Osteoblast (primary cell): ENCODE data around the gene SDR42E2. TPM values are rescaled to one million over a fixed set of nuclear protein-coding genes. Genes with fewer than 3 reads are reported as not detected.
"Not testable (repeated sequence)": the region's sequence is repeated elsewhere in the genome, so short reads cannot be mapped to it uniquely, and the experiment has no call there.

Experiments
- DNase-seq: peaks from one replicate; pipeline ENCODE4 v3.0.0; 2011; ENCODE audit warnings: low spot score, mixed read lengths; ENCODE audit not compliant: insufficient read length; ENCODE audit errors: missing footprints
- H2AFZ ChIP-seq: 2 replicates; pipeline ENCODE4 v1.6.0; 2011; ENCODE audit warnings: mild to moderate bottlenecking, low read length
- H3K27ac ChIP-seq: 2 replicates; pipeline ENCODE4 v1.5.1; 2011; ENCODE audit warnings: mild to moderate bottlenecking, low read depth, low read length, moderate library complexity
- H3K27me3 ChIP-seq: 2 replicates; pipeline ENCODE4 v1.6.0; 2012; ENCODE audit warnings: mild to moderate bottlenecking, control low read depth, inconsistent platforms, low read length, moderate library complexity; ENCODE audit not compliant: insufficient read depth
- H3K36me3 ChIP-seq: 2 replicates; pipeline ENCODE4 v1.5.1; 2011; ENCODE audit warnings: mild to moderate bottlenecking, low read length, control low read depth, moderate library complexity; ENCODE audit not compliant: insufficient read depth
- H3K4me1 ChIP-seq: 2 replicates; pipeline ENCODE4 v1.5.1; 2011; ENCODE audit warnings: mild to moderate bottlenecking, low read length, control low read depth, moderate library complexity; ENCODE audit not compliant: insufficient read depth
- H3K4me2 ChIP-seq: 2 replicates; pipeline ENCODE4 v1.6.0; 2011; ENCODE audit warnings: mild to moderate bottlenecking, low read length; ENCODE audit not compliant: insufficient read depth
- H3K4me3 ChIP-seq: fragments of 200-600 bp; sonication (generic); 3 replicates; pipeline ENCODE4 v1.5.1; 2012; ENCODE audit warnings: mild to moderate bottlenecking, low read length, inconsistent platforms; ENCODE audit not compliant: insufficient read depth
- H3K79me2 ChIP-seq: 2 replicates; pipeline ENCODE4 v1.6.0; 2012; ENCODE audit warnings: mild to moderate bottlenecking, low read length, control low read depth, inconsistent platforms; ENCODE audit not compliant: insufficient read depth
- H3K9me3 ChIP-seq: 2 replicates; pipeline ENCODE4 v1.5.1; 2011; ENCODE audit warnings: low read depth, low read length, control low read depth
- H4K20me1 ChIP-seq: 2 replicates; pipeline ENCODE4 v1.6.0; 2012; ENCODE audit warnings: mild to moderate bottlenecking, low read length, control low read depth; ENCODE audit not compliant: insufficient read depth
- total RNA-seq: library from RNA; depleted of rRNA; stranded (reverse); fragments of >200 nt; gene quantifications from 2 replicates; pipeline ENCODE4 v1.2.3, GENCODE V29; 2012
- TF ChIP-seq, protein P1 (sequence below): IDR thresholded peaks from 2 replicates; pipeline ENCODE4 v1.5.1; 2011; ENCODE audit warnings: mild to moderate bottlenecking, low read depth, low read length, moderate library complexity; ENCODE audit errors: extremely low read depth

Gene SDR42E2
- total RNA-seq, 1 donor, result not detected

DNA sequence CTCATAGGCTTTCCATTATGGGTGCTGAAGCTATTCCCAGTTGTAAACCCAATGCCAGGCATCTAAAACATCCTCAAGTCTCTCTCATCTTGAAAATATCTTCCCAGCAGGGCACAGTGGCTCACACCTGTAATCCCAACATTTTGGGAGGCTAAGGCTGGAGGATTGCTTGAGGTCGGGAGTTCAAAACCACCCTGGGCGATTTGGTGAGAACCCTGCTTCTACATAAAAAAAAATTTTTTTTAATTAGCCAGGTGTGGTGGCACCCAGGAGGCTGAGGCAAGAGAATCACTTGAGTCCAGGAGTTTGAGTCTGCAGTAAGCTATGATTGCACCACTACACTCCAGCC lies 30.7 kb downstream of the SDR42E2 start:
- H3K79me2 ChIP-seq, result no peaks in the 10 kb centered on the region
- H3K4me1 ChIP-seq, result peaks cover 30% of the 10 kb centered on the region
- H3K27ac ChIP-seq, result peak overlapping the region; percentile 94
- no peaks in the 10 kb centered on the region for H3K36me3 ChIP-seq
- DNase-seq, result no peak
- H3K4me3 ChIP-seq, result peak overlapping the region; percentile 72
- H2AFZ ChIP-seq, result peak overlapping the region; percentile 71
- TF ChIP-seq, protein P1, sequence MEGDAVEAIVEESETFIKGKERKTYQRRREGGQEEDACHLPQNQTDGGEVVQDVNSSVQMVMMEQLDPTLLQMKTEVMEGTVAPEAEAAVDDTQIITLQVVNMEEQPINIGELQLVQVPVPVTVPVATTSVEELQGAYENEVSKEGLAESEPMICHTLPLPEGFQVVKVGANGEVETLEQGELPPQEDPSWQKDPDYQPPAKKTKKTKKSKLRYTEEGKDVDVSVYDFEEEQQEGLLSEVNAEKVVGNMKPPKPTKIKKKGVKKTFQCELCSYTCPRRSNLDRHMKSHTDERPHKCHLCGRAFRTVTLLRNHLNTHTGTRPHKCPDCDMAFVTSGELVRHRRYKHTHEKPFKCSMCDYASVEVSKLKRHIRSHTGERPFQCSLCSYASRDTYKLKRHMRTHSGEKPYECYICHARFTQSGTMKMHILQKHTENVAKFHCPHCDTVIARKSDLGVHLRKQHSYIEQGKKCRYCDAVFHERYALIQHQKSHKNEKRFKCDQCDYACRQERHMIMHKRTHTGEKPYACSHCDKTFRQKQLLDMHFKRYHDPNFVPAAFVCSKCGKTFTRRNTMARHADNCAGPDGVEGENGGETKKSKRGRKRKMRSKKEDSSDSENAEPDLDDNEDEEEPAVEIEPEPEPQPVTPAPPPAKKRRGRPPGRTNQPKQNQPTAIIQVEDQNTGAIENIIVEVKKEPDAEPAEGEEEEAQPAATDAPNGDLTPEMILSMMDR, result no peak
- no peaks in the 10 kb centered on the region for H3K27me3 ChIP-seq
- H4K20me1 ChIP-seq, result no peaks in the 10 kb centered on the region
- H3K4me2 ChIP-seq, result peak overlapping the region; percentile 94
- no peaks in the 10 kb centered on the region for H3K9me3 ChIP-seq

DNA sequence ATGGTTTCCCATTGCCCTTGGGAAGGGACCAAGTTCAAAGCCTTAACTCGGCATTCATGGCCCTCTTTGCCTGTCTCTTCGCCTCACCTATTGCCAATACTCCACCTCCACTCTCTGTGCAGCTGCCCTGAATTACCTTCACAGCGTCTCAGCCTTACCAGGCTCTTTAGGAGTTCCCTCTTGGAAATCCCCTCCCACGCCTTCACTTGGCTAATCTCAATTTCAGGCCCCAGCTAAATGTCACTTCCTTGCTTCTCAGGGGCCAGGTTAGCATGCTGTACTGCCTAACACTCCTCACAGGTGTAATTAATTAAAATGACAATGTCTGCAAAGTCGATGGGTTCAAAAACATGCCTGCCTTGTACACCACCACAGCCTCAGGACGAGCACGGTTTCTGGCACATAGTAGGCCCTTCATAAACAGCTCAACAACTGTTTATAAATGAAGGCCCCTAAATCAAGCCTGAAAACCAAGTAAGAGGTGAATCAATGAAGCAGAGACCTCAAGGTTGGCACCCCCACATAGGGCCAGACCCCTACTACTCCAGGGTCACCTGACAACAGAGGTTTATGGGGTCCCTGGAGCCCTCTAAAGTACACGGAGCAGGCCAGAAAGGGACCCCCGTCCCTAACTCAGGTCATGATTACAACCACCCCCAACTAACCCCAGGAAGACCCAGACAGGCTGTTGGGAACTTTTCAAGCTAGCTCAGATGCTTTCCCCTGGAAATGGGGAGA lies 32.6 kb downstream of the SDR42E2 start:
- no peaks in the 10 kb centered on the region for H3K9me3 ChIP-seq
- peaks cover 32% of the 10 kb centered on the region for H3K4me1 ChIP-seq
- no peaks in the 10 kb centered on the region for H3K27me3 ChIP-seq
- H3K27ac ChIP-seq, result no peak overlapping the region
- no peaks in the 10 kb centered on the region for H4K20me1 ChIP-seq
- TF ChIP-seq, protein P1, result no peak
- no peaks in the 10 kb centered on the region for H3K36me3 ChIP-seq
- no peaks in the 10 kb centered on the region for H3K79me2 ChIP-seq
- no peak overlapping the region for H3K4me2 ChIP-seq
- no peak overlapping the region for H2AFZ ChIP-seq
- no peak overlapping the region for H3K4me3 ChIP-seq
- no peak for DNase-seq

- no peak for DNase-seq
- Histone ChIP-seq H3K79me2 (no peaks in the 10 kb centered on the region), H2AFZ (no peak overlapping the region), H3K27ac (no peak overlapping the region), H3K9me3 (no peaks in the 10 kb centered on the region), H3K4me1 (peaks cover 30% of the 10 kb centered on the region), H3K4me3 (no peak overlapping the region), H3K4me2 (peak overlapping the region; percentile 87), H3K36me3 (no peaks in the 10 kb centered on the region), H4K20me1 (no peaks in the 10 kb centered on the region), H3K27me3 (no peaks in the 10 kb centered on the region)
- TF ChIP-seq, protein P1, result no peak
Observed at GRCh38 chr16:22195445-22195694, 33.1 kb downstream of the SDR42E2 start.

DNA sequence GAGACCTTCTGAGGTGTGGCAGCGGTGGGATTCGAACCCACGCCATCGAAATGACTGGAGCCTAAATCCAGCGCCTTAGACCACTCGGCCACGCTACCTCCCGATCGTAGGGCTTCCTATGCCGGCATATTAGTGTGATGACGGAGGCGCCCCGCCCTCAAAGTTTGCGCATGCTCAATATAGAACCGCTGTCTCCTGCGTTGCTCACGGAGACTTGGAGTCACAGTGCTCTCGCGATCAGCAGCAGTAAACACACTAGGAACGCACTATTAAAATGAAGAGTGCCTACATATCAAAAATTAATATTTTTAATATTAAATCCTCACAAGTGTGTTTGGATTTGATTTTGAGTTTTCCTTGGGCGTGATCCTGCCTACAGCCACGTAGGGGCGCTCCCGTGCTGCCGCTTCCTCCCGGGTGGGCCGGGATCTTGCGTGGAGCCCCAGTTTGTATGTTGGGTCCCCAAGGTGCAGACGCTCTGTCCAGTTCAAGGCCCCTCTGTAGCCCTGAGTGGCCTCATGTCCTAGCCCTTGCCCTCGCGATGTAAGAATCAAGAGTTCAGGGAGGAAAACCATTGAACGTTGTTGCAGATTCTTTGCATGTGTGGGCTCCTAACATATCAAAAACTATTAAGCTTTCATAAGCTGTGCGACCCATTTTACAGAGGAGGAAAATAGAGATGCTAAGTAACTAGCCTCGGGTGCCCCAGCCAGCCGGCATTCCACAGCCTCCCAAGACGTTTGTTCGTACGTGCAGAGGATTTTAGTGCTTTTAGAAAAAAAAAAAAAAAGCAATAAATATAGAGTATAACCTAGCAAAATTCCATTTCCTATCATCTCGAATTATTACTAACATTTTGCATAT lies 33.6 kb downstream of the SDR42E2 start:
- peak; percentile 89 for DNase-seq
- H3K27ac ChIP-seq, result peak overlapping the region; percentile 45
- H3K36me3 ChIP-seq, result no peaks in the 10 kb centered on the region
- peak overlapping the region; percentile 87 for H3K4me2 ChIP-seq
- H3K4me1 ChIP-seq, result peaks cover 30% of the 10 kb centered on the region
- H4K20me1 ChIP-seq, result no peaks in the 10 kb centered on the region
- no peaks in the 10 kb centered on the region for H3K79me2 ChIP-seq
- TF ChIP-seq, protein P1, result peak; percentile 84
- no peaks in the 10 kb centered on the region for H3K9me3 ChIP-seq
- H3K27me3 ChIP-seq, result no peaks in the 10 kb centered on the region
- peak overlapping the region; percentile 88 for H2AFZ ChIP-seq
- H3K4me3 ChIP-seq, result peak overlapping the region; percentile 72

DNA sequence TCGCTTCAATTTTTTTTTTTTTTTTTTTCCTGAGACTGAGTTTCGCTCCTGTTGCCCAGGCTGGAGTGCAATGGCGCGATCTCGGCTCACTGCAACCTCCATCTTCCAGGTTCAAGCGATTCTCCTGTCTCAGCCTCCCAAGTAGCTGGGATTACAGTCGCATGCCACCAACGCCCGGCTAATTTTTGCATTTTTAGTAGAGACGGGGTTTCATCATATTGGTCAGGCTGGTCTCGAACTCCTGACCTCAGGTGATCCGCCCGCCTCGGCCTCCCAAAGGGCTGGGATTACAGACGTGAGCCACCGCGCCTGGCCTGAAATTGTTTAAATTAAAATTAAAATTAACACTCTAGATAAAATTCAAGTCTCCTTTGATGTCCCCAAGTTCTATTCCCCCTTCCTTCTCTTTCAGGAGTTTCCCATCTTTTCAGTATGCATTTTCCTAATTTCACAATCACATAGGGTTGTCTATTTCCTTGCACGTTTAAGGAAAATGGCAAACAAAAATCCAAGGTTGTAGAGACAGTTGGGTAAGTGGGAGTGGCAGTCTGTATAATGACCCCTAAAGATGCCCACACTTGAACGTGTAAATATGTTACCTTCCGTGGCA lies 34.4 kb downstream of the SDR42E2 start:
- Histone ChIP-seq H3K4me2 (peak overlapping the region; percentile 87), H3K4me3 (peak overlapping the region; percentile 72), H3K4me1 (peaks cover 29% of the 10 kb centered on the region)
- not testable (repeated sequence) for H4K20me1 ChIP-seq, H3K79me2 ChIP-seq, H3K27me3 ChIP-seq, DNase-seq, H2AFZ ChIP-seq, H3K36me3 ChIP-seq, H3K27ac ChIP-seq, H3K9me3 ChIP-seq
